ENCODE data around the gene GNA15. TPM values are rescaled to one million over a fixed set of nuclear protein-coding genes. Genes with fewer than 3 reads are reported as not detected.

The GNA15 gene
- polyA plus RNA-seq, 3 donors, result 38.7 to 45.0 (median 41.3) TPM

GRCh38 chr19:3198901-3199700, 63.3 kb downstream of the GNA15 start:
- no peak overlapping the region for H3K27ac ChIP-seq (ENCODE audit: low read depth in 1 of 2, low read length in 2 of 2)
- no peak for DNase-seq
- no peaks in the 10 kb centered on the region for H3K9me3 ChIP-seq (replicated peaks in 1 of 2; ENCODE audit: control insufficient read depth in 1 of 2, insufficient read depth in 1 of 2, low read length in 2 of 2)
- no peaks in the 10 kb centered on the region for H3K4me1 ChIP-seq (ENCODE audit: control insufficient read depth in 1 of 2, insufficient read depth in 2 of 2, low read length in 2 of 2)
- H3K4me3 ChIP-seq (replicated peaks in 1 of 3; ENCODE audit: low read depth in 2 of 3, low read length in 3 of 3), result no peak overlapping the region
- Mint-ChIP-seq H3K36me3 (peaks cover 51 to 82% of the 10 kb centered on the region in 2 donors), H3K9me3 (no peaks in the 10 kb centered on the region), H3K4me1 (no peaks in the 10 kb centered on the region), H3K27me3 (ENCODE audit: low read depth in 3 of 3) (no peaks in the 10 kb centered on the region), H3K27ac (no peak overlapping the region), H3K4me3 (no peak overlapping the region)
- H3K79me2 ChIP-seq (ENCODE audit: insufficient read depth, low read length), result no peaks in the 10 kb centered on the region
- no peak overlapping the region for H3K4me2 ChIP-seq (replicated peaks; ENCODE audit: extremely low read depth, low read length, poor library complexity, severe bottlenecking)
- no peak overlapping the region for H3K9ac ChIP-seq (ENCODE audit: insufficient read depth, low read length, poor library complexity, severe bottlenecking)
- intact Hi-C loops (cut with micrococcal nuclease), result no loop called here
- H3K36me3 ChIP-seq (replicated peaks in 1 of 2; ENCODE audit: control insufficient read depth in 1 of 2, insufficient read depth in 2 of 2, low read length in 2 of 2), result peaks cover 62 to 80% of the 10 kb centered on the region in 2 donors
- peaks cover 5% of the 10 kb centered on the region for H4K20me1 ChIP-seq (ENCODE audit: insufficient read depth, low read length)
- H3K27me3 ChIP-seq (ENCODE audit: control insufficient read depth in 2 of 2, insufficient read depth in 2 of 2, low read length in 2 of 2), result no peaks in the 10 kb centered on the region
- no peak overlapping the region for H2AFZ ChIP-seq (ENCODE audit: insufficient read depth, low read depth, low read length, poor library complexity, severe bottlenecking)
- 96% methylated on average over 36 of the region's 43 CpGs for WGBS (ENCODE audit: insufficient coverage)
- no peak for TF ChIP-seq CTCF (IDR thresholded peaks at IDR 0.05)

GRCh38 chr19:3201072-3201700, 65.4 kb downstream of the GNA15 start:
- H3K9me3 ChIP-seq (replicated peaks in 1 of 2; ENCODE audit: control insufficient read depth in 1 of 2, insufficient read depth in 1 of 2, low read length in 2 of 2), result no peaks in the 10 kb centered on the region
- WGBS (ENCODE audit: insufficient coverage), result 97% methylated on average over 29 of the region's 39 CpGs
- Mint-ChIP-seq H3K4me3 (no peak overlapping the region), H3K27ac (no peak overlapping the region), H3K4me1 (no peaks in the 10 kb centered on the region), H3K9me3 (no peaks in the 10 kb centered on the region), H3K27me3 (ENCODE audit: low read depth in 3 of 3) (no peaks in the 10 kb centered on the region), H3K36me3 (peaks cover 47 to 80% of the 10 kb centered on the region in 2 donors)
- intact Hi-C loops (cut with micrococcal nuclease), result no loop called here
- H3K9ac ChIP-seq (ENCODE audit: insufficient read depth, low read length, poor library complexity, severe bottlenecking), result no peak overlapping the region
- TF ChIP-seq CTCF (IDR thresholded peaks at IDR 0.05), result no peak
- no peak overlapping the region for H3K27ac ChIP-seq (ENCODE audit: low read depth in 1 of 2, low read length in 2 of 2)
- no peak for DNase-seq
- no peak overlapping the region for H3K4me3 ChIP-seq (replicated peaks in 1 of 3; ENCODE audit: low read depth in 2 of 3, low read length in 3 of 3)
- H3K79me2 ChIP-seq (ENCODE audit: insufficient read depth, low read length), result no peaks in the 10 kb centered on the region
- H3K27me3 ChIP-seq (ENCODE audit: control insufficient read depth in 2 of 2, insufficient read depth in 2 of 2, low read length in 2 of 2), result no peaks in the 10 kb centered on the region
- no peaks in the 10 kb centered on the region for H4K20me1 ChIP-seq (ENCODE audit: insufficient read depth, low read length)
- peaks cover 65 to 84% of the 10 kb centered on the region in 2 donors for H3K36me3 ChIP-seq (replicated peaks in 1 of 2; ENCODE audit: control insufficient read depth in 1 of 2, insufficient read depth in 2 of 2, low read length in 2 of 2)
- H2AFZ ChIP-seq (ENCODE audit: insufficient read depth, low read depth, low read length, poor library complexity, severe bottlenecking), result no peak overlapping the region
- H3K4me2 ChIP-seq (replicated peaks; ENCODE audit: extremely low read depth, low read length, poor library complexity, severe bottlenecking), result no peak overlapping the region
- H3K4me1 ChIP-seq (ENCODE audit: control insufficient read depth in 1 of 2, insufficient read depth in 2 of 2, low read length in 2 of 2), result no peaks in the 10 kb centered on the region
